Stimulated activated CD4-positive, alpha-beta T cell treated with anti-CD3 and anti-CD28 coated beads, Interleukin-12 subunit alpha, Interleukin-12 subunit beta, amount 100 ng/mL, for 24 hours (primary cell): Measurements from ENCODE around the gene GAD2.

Experiments
- DNase-seq, 2 experiments: peaks; one replicate each; pipeline ENCODE4 v3.0.0-alpha.2; 2020; ENCODE audit warnings: low read depth in 2 of 2

The GAD2 gene

DNA sequence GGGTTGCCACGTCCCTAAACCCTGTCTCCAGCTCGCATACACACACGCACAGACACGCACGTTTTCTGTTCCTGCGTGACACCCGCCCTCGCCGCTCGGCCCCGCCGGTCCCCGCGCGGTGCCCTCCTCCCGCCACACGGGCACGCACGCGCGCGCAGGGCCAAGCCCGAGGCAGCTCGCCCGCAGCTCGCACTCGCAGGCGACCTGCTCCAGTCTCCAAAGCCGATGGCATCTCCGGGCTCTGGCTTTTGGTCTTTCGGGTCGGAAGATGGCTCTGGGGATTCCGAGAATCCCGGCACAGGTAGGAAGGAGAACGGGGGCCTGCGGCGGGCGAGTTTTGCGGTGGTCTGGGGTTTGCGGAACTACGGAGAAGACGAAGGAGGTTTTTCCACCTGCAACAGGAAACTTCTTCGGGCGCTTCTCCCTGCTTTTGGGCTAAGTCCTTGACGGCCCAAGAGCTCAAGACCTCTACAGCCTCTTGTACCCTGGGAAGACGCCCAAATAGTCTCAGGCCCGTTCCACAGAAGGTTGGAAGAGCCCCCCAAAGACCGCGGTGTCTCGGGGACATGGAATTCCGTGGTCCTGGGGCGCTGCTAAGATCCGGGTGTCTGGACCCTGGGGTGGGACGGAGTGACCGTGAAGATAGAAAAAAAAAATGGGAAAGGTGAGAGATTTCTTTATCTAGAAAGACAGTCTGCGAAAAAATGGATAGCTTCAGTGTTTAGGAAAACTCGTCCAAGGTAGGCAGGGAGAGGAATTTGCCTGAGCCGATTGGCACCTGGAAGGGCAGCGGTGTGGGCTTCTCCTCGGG, at the start of gene GAD2:
Gene GAD2, plus strand, starts transcription at position 190 of the 811 bp plus-strand sequence. Its CDS starts 36 bp downstream, at position 226.
- DNase-seq, result no peak

DNA sequence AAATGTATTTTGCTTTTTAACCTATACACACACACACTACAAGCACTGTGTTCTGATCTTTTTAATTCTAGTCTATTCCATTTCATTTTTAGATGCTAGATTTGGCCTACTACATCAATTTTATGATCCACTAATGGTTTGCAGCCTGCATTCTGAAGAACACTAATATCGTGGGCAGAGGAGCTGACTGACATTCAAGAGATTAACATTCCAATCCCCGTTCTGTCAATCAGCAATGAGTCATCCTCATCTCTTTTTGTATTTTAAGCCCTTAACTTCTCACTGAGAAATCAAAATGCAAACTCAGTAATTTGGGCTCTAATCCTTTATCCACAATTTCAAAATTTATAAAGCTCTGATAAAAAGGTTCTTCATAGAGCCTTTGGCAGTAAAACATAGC, 47.1 kb upstream of the GAD2 start:
- no peak for DNase-seq

DNA sequence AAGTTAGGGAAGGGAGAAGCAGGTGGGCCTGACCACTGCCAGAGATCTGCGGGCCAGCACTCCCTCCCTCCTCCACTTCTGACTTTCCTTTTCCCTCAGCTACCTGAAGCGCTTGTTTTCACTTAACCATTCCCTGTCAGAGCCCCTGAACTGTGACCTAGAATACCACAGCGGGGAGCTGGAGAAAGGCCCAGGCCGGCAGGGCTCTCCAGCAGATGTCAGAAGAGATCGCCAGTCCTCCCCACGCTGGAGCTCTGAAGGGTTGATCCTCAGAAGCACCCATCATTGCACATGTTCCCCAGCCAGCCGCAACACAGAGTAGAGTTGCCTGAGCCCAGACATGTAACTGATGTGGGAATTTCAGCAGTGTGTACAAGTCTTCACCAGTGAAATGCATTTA, 44.4 kb upstream of the GAD2 start:
- DNase-seq, result no peak

DNA sequence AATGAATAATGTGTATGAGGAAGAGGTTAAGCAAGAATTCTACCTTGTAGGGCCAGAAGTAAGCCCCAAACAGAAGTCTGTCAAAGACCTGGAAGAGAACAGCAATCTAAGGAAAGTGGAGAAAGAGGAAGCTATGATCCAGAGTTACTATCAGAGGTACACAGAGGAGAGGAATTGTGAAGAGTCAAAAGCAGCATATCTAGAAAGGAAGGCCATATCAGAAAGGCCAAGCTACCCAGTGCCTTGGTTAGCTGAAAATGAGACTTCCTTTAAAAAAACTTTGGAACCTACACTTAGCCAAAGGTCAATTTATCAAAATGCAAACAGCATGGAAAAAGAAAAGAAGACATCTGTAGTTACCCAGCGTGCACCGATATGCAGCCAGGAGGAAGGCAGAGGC, 42.7 kb upstream of the GAD2 start:
- no peak for DNase-seq

DNA sequence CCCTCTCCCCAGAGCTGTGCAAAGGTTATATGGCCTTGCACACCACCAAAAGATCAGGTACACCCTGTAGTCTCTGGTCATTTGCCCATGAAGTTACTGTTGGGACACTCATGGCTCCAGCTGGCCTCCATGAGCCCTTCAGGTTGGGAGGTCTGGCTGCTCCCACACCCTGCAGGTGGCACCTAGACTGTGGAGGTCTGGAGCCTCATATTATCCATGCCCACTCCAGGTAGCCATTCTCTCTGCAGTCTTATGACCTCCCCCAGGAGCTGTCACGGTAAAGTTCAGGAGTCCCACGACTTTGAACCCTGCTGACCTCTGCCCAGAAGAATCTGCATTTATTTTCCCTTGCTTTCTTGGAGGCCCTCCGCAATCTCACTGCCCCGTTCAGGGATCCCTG, 39.2 kb upstream of the GAD2 start:
- DNase-seq, result no peak

DNA sequence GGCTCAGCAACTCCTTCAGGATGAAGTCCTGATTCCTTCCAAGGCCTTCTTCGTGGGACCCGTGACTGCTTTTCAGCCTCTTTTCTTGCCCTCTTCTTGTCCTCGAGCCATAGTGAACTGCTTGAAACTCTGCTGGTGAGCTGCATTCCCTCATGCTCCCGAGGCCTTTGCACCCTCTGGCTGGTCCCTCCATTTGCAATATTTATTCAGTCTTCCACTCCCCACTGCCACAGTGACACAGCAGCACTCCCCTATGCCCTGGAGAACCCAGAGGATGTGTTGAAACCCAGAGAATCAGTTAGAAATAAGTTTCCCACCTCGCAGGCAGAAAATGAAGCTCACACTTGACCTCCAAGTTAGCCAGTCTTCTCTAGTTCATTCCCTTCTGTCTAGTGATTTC, 22.3 kb upstream of the GAD2 start:
- no peak for DNase-seq

DNA sequence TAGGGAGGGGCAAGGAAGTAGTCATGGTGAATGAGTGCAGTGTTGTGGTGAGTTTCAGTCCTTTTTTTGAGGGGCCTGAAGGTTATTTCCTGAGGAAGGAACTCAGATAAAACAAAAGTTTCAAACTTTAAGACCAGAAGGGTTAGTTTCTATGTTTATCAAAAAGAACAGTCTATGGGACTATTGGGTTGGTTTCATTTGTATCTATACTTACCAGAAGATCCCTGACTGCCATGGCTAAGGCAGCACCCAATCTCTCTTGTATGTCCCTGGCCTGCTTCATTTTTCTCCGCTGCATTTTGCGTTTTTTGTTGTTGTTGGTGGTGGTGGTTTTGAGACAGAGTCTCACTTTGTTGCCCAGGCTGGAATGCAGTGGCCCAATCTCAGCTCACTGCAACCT, 19.3 kb upstream of the GAD2 start:
- no peak for DNase-seq

DNA sequence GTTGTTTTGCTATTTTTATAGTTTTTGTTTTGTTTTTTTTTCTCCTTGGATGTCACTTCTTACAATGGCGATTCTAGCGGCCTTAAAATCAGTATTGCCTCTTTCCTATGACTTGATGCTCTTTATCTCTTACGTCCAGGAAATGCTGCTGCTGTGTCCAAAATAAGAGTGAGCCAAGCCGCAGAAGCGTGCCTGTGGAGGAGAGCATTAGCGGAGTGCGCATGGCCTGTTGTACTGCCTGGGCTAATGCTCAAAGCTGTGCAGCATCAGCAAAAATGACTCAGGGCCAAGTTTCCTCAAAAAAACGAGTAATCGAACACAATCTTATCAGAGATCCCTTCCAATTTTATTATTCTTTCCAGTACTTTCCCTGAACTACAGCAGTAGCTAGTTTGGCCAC, 18.5 kb upstream of the GAD2 start:
- DNase-seq, result no peak

DNA sequence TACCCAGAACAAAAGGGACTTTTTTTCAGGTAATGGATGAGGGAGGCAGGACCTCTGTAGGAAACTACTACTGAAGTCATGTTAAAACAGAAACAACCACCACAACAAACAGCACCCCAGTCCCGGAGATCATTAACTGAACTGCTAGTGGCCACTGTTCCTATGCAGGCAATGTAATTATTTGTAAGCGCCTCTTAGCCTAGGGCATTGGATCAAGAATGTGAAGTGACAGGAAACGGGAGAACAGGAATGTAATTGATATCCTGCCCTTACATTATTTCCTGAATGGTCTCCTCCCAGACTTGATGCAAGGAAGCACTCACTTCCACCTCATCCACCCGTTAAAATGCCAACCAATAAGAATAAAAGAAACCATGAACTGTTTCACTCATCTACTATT, 16.7 kb upstream of the GAD2 start:
- no peak for DNase-seq

DNA sequence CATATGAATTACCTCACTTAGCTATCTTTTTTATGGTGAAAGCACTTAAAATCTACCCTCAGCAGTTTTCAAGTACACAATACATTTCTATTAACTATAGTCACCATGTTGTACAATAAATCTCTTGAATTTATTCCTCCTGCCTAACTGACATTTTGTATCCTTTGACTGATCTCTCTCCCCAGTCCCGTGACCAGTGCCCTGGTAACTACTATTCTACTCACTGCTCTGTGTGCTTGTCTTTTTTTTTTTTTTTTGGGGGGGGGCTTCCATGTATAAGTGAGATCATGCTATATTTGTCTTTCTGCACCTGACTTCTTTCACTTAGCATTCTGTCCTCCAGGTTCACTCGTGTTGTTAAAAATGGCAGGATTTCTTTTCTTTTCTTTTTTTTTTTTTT, 11.4 kb upstream of the GAD2 start:
- no peak for DNase-seq

DNA sequence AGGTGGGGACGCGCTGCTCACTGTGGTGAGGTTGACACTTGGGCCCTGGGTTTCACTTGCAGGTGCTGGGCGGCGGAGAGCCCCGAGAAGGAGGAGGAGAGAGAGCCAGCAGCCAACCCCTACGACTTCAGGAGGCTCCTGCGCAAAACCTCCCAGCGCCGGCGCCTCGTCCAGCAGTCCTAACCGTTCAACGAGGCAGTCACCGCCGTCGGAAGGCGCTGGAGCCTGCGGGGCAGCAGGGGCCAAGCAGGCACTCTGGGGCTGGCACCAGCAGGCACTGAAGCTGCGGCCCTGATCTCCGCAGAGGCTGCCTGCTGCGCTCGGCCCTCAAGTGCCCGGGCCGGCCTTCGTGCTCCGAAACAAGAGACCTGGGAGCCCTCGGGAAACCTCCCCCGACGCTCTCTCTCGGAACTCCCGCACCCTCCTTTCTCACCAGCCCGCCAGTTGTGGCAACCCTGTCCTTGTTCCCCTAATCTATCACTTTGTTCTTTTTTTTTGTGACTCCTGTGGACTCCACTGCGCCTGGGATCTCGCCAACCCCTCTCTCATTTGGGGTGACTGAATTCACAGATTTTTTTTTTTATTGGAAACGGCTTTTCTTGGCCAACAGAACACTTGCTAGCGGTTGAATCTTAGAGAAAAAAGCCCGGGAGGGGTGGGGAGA, 4.7 kb upstream of the GAD2 start:
- DNase-seq, result no peak

DNA sequence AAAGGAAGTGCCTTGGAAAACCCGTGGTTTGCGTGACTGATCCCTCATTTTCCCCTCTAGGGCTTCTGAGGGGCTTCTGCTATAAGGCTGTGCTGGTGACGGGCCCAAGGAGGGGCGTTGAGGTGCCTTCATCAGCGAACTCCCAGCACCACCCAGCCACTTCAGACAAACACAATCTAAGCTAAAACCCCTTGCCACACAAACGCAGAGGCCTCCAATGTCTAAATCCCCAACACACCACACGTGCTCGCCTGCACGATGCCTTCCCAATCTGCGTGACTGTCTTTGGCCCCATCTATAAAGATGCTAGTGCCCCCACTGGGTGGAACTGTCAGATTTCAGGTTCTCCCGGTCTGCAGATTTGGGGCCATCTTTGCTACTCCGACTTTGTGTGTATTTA, 4.1 kb upstream of the GAD2 start:
- no peak for DNase-seq

DNA sequence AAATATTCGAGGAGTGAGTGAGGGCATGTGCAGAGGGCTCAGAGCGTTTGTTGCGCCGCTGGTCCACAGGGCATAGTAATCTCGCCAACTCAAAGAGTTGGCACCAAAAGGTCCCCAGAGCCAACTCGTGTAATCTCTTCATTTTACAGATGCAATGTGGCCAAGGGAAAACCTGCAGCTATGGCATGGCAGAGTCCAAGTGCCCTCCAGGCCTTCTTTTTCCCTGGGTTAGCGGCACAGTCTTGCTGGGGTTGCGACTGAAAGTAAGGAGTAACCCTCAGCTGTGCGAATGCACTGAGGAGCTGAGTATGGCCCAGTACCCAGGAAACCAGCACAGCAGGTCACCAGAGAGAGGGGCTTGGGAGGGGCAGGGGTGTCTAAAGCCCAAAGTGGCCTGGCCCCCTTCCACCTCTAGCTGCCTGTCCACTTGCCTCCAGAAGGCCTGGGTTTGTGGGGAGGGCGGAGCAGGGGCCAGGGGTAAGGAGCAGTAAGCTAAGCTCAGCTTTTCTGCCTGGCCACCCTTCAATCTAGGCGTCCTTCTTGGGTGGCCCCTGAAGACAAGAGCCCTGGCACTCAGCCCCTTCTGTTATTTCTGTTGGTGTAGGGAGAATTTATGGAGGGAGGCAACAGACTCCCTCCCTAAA, 3.3 kb upstream of the GAD2 start:
- DNase-seq, result no peak

DNA sequence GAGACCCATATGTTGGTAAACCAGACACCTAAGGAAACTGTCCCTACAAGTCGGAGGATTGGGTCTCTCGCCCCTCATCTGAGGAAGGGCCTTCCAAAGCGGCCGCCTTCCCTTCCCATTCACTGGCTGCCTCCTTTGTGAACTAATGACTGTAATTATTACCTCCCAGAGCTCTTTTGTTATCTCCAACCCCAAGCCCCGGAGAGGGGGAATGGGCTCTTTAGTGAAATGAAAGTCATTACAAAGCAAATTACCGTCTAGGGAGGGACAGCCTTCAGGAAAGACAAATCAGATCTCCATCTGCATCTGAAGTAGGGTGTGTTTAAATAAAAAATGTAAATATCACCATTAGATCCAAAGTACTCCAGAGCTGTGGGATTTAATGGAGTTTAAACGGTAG, 2.6 kb upstream of the GAD2 start:
- DNase-seq, result no peak

DNA sequence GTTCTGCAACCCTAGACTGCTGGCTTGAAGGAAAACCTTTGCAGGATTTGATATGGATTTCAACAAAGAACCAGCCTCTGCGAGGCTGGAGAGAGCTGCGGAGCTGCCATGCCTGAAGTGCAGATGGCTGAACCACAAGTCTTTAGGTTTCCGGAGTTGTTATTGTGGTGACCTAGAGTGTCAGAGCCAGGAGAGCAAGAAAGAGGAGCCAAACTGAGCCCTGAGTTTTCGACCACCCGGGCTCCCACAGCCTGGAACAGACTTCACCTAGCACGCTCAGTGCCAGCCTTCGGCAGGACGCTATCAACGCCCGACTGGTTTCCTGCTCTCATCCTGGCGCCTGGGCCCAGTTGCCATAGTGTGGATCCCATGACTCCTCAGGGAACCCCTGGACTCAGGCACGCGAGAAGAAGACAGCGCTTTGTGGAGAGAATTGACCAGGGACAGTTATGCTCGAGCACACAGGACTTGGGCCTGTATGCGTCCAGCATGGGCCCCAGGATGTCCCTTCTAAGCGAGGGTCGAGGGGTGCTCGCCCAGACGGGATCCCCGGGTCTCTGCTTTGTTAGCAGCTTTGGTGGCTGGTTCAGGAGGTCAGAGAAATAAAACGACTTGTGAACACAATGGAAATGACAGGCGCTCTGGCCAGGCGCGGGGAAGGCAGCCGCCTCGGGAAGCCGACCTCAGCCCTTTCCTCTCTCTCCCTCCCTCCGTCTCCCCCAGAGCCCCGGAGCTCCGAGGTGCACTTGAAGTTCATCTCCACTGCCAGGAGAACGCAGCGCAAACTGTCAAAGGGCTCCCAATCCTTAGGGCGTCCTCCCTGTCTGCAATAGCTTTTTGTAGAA, 1.8 kb upstream of the GAD2 start:
- no peak for DNase-seq

DNA sequence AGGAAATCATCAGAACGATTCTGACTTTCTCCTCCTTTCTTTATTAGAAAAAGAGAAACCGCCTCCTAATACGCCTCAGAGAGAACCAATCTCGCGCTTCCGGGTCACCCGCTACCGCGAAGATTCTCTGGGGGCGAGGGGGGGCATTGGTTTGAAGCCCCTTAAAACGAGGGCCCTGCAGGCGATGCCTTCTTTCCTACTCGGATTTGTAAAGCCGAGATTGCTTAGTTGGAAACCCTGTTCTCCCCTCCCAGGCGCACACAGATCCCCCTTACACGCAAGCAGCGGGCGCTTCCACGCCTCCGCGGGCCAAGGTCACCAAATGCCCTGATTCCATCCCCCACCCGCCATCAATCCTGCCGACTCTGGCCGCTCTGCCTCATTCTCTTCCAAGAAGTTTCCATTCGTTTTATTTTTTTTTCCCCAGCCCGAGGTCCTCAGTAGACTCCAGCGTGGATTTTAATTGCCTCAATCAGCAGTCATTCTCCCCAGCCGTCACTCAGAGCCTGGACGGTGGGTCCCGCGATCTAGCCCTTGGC, 1.1 kb upstream of the GAD2 start:
- DNase-seq, result no peak

DNA sequence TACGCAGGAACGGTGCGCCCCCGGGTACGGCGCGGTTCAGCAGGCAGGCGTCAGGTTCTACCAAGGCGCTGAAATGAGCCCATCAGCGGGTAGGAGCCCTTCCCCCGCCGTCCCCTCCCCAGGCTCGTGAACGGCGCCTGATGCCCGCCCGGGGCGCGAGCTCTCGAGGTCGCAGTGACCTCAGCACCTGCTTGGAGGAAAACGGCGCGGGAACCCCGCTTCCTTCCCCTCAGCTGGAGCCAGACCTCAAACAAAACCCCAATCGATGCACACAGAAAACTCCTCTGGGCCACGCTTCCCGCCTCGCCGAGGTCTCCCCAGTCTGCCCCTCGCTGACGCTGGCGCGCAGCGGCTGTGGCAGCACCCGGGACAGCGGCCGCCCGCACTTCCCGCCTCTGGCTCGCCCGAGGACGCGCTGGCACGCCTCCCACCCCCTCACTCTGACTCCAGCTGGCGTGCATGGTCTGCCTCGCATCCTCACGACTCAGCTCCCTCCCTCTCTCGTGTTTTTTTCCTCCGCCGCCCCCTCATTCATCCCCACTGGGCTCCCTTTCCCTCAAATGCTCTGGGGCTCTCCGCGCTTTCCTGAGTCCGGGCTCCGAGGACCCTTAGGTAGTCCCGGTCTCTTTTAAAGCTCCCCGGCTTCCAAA, 514 bp upstream of the GAD2 start:
- peak in 1 of 2 experiments; percentile 40 for DNase-seq

DNA sequence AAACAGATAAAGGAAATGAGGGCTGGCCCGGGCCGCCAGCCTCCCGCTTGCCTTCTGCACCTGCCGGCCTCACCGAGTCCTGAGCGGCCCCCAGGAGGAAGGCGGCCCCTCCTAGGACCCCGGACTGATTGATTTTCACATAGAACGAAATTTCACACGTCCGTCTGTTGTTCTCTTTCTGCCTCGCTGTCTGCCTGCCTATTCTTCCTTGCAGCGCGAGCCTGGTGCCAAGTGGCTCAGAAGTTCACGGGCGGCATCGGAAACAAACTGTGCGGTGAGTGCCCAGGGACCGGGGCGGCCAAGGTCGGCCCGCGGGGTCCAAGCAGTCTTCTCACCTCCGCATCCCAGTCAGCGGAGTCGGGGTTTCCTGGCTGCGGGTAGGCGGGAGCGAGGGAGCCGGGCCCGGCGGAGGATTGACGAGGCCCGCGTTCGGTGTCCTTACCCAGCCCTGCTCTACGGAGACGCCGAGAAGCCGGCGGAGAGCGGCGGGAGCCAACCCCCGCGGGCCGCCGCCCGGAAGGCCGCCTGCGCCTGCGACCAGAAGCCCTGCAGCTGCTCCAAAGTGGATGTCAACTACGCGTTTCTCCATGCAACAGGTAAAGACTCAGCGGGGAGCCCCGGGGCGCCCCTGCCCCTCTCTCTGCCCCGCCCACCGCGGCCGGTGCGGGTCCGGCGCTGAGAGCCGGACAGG, 967 bp downstream of the GAD2 start:
- DNase-seq, result no peak

DNA sequence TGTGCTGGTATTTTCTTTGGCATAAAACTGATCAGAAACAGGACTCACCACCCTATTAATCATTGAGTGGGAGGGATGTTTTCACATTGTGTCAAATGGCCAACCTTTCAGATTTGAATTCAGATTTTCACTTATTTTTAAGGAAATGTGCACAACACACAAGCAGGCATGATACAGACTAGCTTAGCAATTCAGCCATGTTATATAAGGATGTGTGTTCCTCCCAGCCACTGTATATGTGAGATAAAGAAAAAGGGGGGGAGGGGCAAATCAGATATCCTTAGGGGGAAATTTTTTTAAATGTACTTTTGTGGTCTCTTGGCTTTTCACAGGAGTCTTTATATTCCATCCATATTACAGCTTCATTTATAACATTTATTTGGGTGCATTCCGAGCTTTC, 3.1 kb downstream of the GAD2 start:
- no peak for DNase-seq

DNA sequence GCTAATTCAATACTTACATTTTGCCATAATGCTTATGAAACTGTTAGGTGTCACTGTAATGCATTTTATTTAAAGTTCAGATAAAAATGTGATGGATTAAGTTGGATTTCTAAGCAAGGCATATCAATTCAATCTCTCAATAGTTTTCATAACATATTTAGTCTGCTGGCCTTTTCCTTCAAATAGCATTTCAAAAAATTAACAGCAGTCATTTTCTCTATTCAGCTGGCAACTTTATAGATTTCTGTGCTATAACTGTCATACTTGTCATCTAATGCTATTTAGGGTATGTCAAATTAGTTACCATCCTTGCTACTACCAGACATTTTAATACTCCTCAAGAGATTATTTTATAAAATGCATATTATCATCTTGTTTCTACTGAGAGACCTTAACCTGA, 4.3 kb downstream of the GAD2 start:
- DNase-seq, result no peak

DNA sequence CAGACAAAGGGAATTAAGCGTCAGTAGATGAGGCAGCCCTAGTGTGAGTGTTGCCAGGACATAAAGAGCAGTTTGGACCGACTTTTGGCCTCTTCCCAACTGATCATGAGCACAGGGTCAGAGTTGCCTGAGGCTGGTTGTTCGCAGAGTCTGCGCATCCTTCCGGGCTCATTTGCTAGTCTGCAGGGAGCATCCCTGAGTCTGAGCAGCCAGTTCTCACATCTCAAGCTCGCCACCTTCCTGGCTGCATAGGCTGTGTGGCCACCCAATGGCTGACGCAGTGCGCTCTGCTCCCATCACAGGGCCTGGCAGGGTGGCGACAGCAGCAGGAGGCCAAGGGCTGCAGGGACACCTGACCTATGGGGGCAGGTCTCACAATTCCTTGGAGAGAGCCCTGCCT, 5.0 kb downstream of the GAD2 start:
- no peak for DNase-seq
